PC-3 (cell line): ENCODE measurements around the gene APCDD1. TPM values are rescaled to one million over a fixed set of nuclear protein-coding genes. Genes with fewer than 3 reads are reported as not detected.

Experiments
- ATAC-seq: fragments of 200-7000 bp; cut with Tn5 transposase; 2 replicates; pipeline ENCODE4 v1.9.1; 2020; ENCODE audit warnings: mild to moderate bottlenecking, moderate library complexity
- BruUV-seq: library from RNA; stranded (reverse); fragments of 400-500 nt; replicated peaks from 2 replicates; lab custom pipeline; 2021; lab: Mats Ljungman, UMichigan
- CTCF ChIA-PET: fragments of 300-600 bp; sonication (Branson Sonifier 250); formaldehyde crosslinking; loops from one replicate; lab custom pipeline; 2022; ENCODE audit warnings: antibody characterized with exemption; lab: Charles Lee
- POLR2A ChIA-PET: fragments of 300-600 bp; sonication (Branson Sonifier 250); formaldehyde crosslinking; loops from one replicate; lab custom pipeline; 2022; ENCODE audit warnings: antibody characterized with exemption; ENCODE audit not compliant: unreplicated experiment; lab: Charles Lee
- DNase-seq: peaks from one replicate; pipeline ENCODE4 v3.0.0-alpha.2; 2015
- H2AFZ ChIP-seq: fragments of 300-600 bp; sonication (generic); 2 replicates; pipeline ENCODE4 v1.6.0; 2016; ENCODE audit warnings: antibody characterized with exemption, low read length
- H3F3A ChIP-seq: fragments of 300-600 bp; sonication (generic); one replicate; pipeline ENCODE4 v1.6.0; 2017; ENCODE audit warnings: antibody characterized with exemption, low read length, control low read depth, mild to moderate bottlenecking; ENCODE audit not compliant: unreplicated experiment
- H3K27ac ChIP-seq: fragments of 300-600 bp; sonication (generic); 2 replicates; pipeline ENCODE4 v1.5.1; 2016; ENCODE audit warnings: mild to moderate bottlenecking, low read length
- H3K27me3 ChIP-seq: fragments of 300-600 bp; sonication (generic); 2 replicates; pipeline ENCODE4 v1.6.1; 2016; ENCODE audit warnings: low read length, mixed read lengths
- H3K36me3 ChIP-seq: fragments of 300-600 bp; sonication (generic); 2 replicates; pipeline ENCODE4 v1.6.1; 2016; ENCODE audit warnings: low read depth, mixed run types, low read length, mixed read lengths
- H3K4me1 ChIP-seq: fragments of 300-600 bp; sonication (generic); 2 replicates; pipeline ENCODE4 v1.5.1; 2016; ENCODE audit warnings: low read length; ENCODE audit not compliant: insufficient read depth
- H3K4me2 ChIP-seq: fragments of 300-600 bp; sonication (generic); 2 replicates; pipeline ENCODE4 v1.6.0; 2016; ENCODE audit warnings: low read length
- H3K4me3 ChIP-seq: fragments of 300-600 bp; sonication (generic); 2 replicates; pipeline ENCODE4 v1.5.1; 2016; ENCODE audit warnings: mild to moderate bottlenecking, low read length, mixed read lengths
- H3K79me2 ChIP-seq: fragments of 300-600 bp; sonication (generic); 2 replicates; pipeline ENCODE4 v1.6.1; 2017; ENCODE audit warnings: low read length, mixed read lengths
- H3K9ac ChIP-seq: fragments of 300-600 bp; sonication (generic); 2 replicates; pipeline ENCODE4 v1.6.0; 2016; ENCODE audit warnings: mild to moderate bottlenecking, low read length
- H3K9me2 ChIP-seq: fragments of 300-600 bp; sonication (generic); replicated peaks from 2 replicates; pipeline ENCODE4 v1.6.1; 2016; ENCODE audit warnings: mixed run types, low read length, mixed read lengths
- H3K9me3 ChIP-seq: fragments of 300-600 bp; sonication (generic); 2 replicates; pipeline ENCODE4 v1.6.1; 2016; ENCODE audit warnings: low read length, mixed read lengths
- H4K20me1 ChIP-seq: fragments of 300-600 bp; sonication (generic); 2 replicates; pipeline ENCODE4 v1.6.1; 2016; ENCODE audit warnings: low read length, mixed read lengths
- CTCF ChIP-seq: fragments of 300-600 bp; sonication (generic); conservative IDR thresholded peaks from 2 replicates; pipeline ENCODE4 v1.5.1; 2017; ENCODE audit warnings: antibody characterized with exemption, low read depth, mild to moderate bottlenecking, low read length
- EZH2 ChIP-seq: fragments of 300-600 bp; sonication (generic); IDR thresholded peaks from one replicate; pipeline ENCODE4 v1.6.1; 2017; ENCODE audit warnings: antibody characterized with exemption, mild to moderate bottlenecking, low read length; ENCODE audit not compliant: unreplicated experiment
- EZH2phosphoT487 ChIP-seq: fragments of 300-600 bp; sonication (generic); IDR thresholded peaks from 2 replicates; pipeline ENCODE4 v1.6.1; 2018; ENCODE audit warnings: mild to moderate bottlenecking, antibody characterized with exemption, low read length, borderline replicate concordance
- intact Hi-C: fragments of 100-400 bp; cut with micrococcal nuclease; formaldehyde crosslinking; loops from 2 replicates; pipeline ENCODE4 v1.9.0; 2023
- total RNA-seq: library from RNA; depleted of rRNA; stranded (reverse); fragments of >200 nt; gene quantifications from 2 replicates; pipeline ENCODE4 v1.2.3, GENCODE V29; 2014

APCDD1 gene
- total RNA-seq, 1 experiment from 2014 or later: not detected

GRCh38 chr18:10477863-10478260 is 23.4 kb downstream of the APCDD1 start:
- Histone ChIP-seq H3K27ac (no peak overlapping the region), H3K36me3 (no peaks in the 10 kb centered on the region), H3K4me3 (no peak overlapping the region), H3K9me3 (no peaks in the 10 kb centered on the region), H3K4me1 (no peaks in the 10 kb centered on the region), H3K9ac (no peak overlapping the region), H3K4me2 (no peak overlapping the region), H3K9me2 (no peaks in the 10 kb centered on the region), H3F3A (no peaks in the 10 kb centered on the region), H4K20me1 (no peaks in the 10 kb centered on the region), H2AFZ (no peak overlapping the region), H3K79me2 (no peaks in the 10 kb centered on the region), H3K27me3 (peaks cover 98% of the 10 kb centered on the region)
- ChIA-PET CTCF (no interaction called here), POLR2A (no interaction called here)
- TF ChIP-seq EZH2phosphoT487 (no peak), EZH2 (no peak), CTCF (no peak)
- ATAC-seq (no peak), DNase-seq (no peak)
- intact Hi-C loops: no loop called here
- BruUV-seq: no TSS peak

- no peak for ATAC-seq
- no peak overlapping the region for H2AFZ ChIP-seq
- POLR2A ChIA-PET: interaction anchor here (0.6 kb wide), 1 partner anchor 88 kb away, joined by 3 read pairs; no protein-coding TSS in a partner anchor
Observed at GRCh38 chr18:10481831-10482230, 27.4 kb downstream of the APCDD1 start.

More at GRCh38 chr18:10481831-10482230, 27.4 kb downstream of the APCDD1 start:
- CTCF ChIA-PET: no interaction called here
- intact Hi-C loops: no loop called here
- Histone ChIP-seq H4K20me1 (no peaks in the 10 kb centered on the region), H3K9me2 (no peaks in the 10 kb centered on the region), H3K4me3 (no peak overlapping the region), H3K4me1 (no peaks in the 10 kb centered on the region), H3K79me2 (no peaks in the 10 kb centered on the region), H3K4me2 (no peak overlapping the region), H3K36me3 (no peaks in the 10 kb centered on the region), H3F3A (no peaks in the 10 kb centered on the region), H3K9ac (no peak overlapping the region), H3K27me3 (peaks cover 96% of the 10 kb centered on the region), H3K9me3 (no peaks in the 10 kb centered on the region), H3K27ac (no peak overlapping the region)
- no peak for DNase-seq
- TF ChIP-seq CTCF (no peak), EZH2phosphoT487 (no peak), EZH2 (no peak)
- BruUV-seq: no TSS peak
